A673 (cell line): Measurements from ENCODE around the gene IQCM. TPM values are rescaled to one million over a fixed set of nuclear protein-coding genes. Genes with fewer than 3 reads are reported as not detected.

Experiments used
- BruUV-seq: library from RNA; stranded (reverse); fragments of 400-500 nt; replicated peaks from 2 replicates; lab custom pipeline; 2021; lab: Mats Ljungman, UMichigan
- CTCF ChIA-PET: fragments of 300-600 bp; sonication (Branson Sonifier 250); formaldehyde crosslinking; loops from one replicate; lab custom pipeline; 2022; ENCODE audit warnings: antibody characterized with exemption; lab: Charles Lee
- POLR2A ChIA-PET: fragments of 300-600 bp; sonication (Branson Sonifier 250); formaldehyde crosslinking; loops from one replicate; lab custom pipeline; 2022; ENCODE audit warnings: antibody characterized with exemption; ENCODE audit not compliant: low non-redundant PET; lab: Charles Lee
- DNase-seq: peaks from one replicate; pipeline ENCODE4 v3.0.0-alpha.2; 2015; ENCODE audit warnings: low spot score
- H3K27ac ChIP-seq: fragments of 200-600 bp; sonication (generic); 2 replicates; pipeline ENCODE4 v1.5.1; 2016; ENCODE audit warnings: mixed run types, low read depth, mild to moderate bottlenecking, mixed read lengths, antibody characterized with exemption, low read length; ENCODE audit not compliant: poor library complexity, severe bottlenecking
- H3K27me3 ChIP-seq: fragments of 200-600 bp; sonication (generic); replicated peaks from 2 replicates; pipeline ENCODE4 v1.6.1; 2017; ENCODE audit warnings: mixed run types, low read depth, mild to moderate bottlenecking, mixed read lengths, antibody characterized with exemption, low read length; ENCODE audit not compliant: insufficient read depth, poor library complexity
- H3K36me3 ChIP-seq: fragments of 200-600 bp; sonication (generic); 2 replicates; pipeline ENCODE4 v1.6.1; 2016; ENCODE audit warnings: mixed run types, mild to moderate bottlenecking, mixed read lengths, antibody characterized with exemption, low read length; ENCODE audit not compliant: insufficient read depth, poor library complexity, severe bottlenecking
- H3K4me1 ChIP-seq: fragments of 200-600 bp; sonication (generic); 2 replicates; pipeline ENCODE4 v1.6.1; 2017; ENCODE audit warnings: mixed run types, mild to moderate bottlenecking, mixed read lengths, antibody characterized with exemption, low read length; ENCODE audit not compliant: insufficient read depth, poor library complexity, severe bottlenecking
- H3K4me3 ChIP-seq: fragments of 200-600 bp; sonication (generic); 2 replicates; pipeline ENCODE4 v1.5.1; 2016; ENCODE audit warnings: low read depth, mixed run types, mild to moderate bottlenecking, mixed read lengths, low read length; ENCODE audit not compliant: poor library complexity, severe bottlenecking
- H3K9me3 ChIP-seq: fragments of 200-600 bp; sonication (generic); 2 replicates; pipeline ENCODE4 v1.6.1; 2016; ENCODE audit warnings: mixed run types, low read depth, mild to moderate bottlenecking, mixed read lengths, antibody characterized with exemption, low read length; ENCODE audit not compliant: poor library complexity, severe bottlenecking
- CTCF ChIP-seq: fragments of 300-800, 200-600 bp; sonication (generic); conservative IDR thresholded peaks from 2 replicates; pipeline ENCODE4 v1.5.1; 2017; ENCODE audit warnings: low read depth, mild to moderate bottlenecking, antibody characterized with exemption, low read length, moderate library complexity, mixed read lengths
- EZH2 ChIP-seq: fragments of 200-600 bp; sonication (generic); IDR thresholded peaks from 2 replicates; pipeline ENCODE4 v1.6.1; 2017; ENCODE audit warnings: borderline replicate concordance, low read depth, mild to moderate bottlenecking, mixed read lengths, antibody characterized with exemption, low read length; ENCODE audit not compliant: poor library complexity, severe bottlenecking
- intact Hi-C: fragments of 100-400 bp; cut with micrococcal nuclease; formaldehyde crosslinking; loops from one replicate; pipeline ENCODE4 v1.10.0; 2022; ENCODE audit not compliant: unreplicated experiment
- total RNA-seq: library from RNA; stranded (reverse); gene quantifications from 2 replicates; pipeline ENCODE4 v1.2.3, GENCODE V29; 2021

The IQCM gene
- total RNA-seq, 1 experiment from 2014 or later, result not detected

GRCh38 chr4:149738156-149738555 is 77.5 kb downstream of the IQCM start:
- Histone ChIP-seq H3K4me3 (no peak overlapping the region), H3K36me3 (no peaks in the 10 kb centered on the region), H3K27ac (no peak overlapping the region), H3K4me1 (no peaks in the 10 kb centered on the region), H3K9me3 (no peaks in the 10 kb centered on the region), H3K27me3 (no peaks in the 10 kb centered on the region)
- TF ChIP-seq EZH2 (no peak), CTCF (no peak)
- CTCF ChIA-PET, result no interaction called here
- intact Hi-C loops, result no loop called here
- POLR2A ChIA-PET, result no interaction called here
- DNase-seq, result no peak
- BruUV-seq, result no TSS peak

- H3K27me3 ChIP-seq, result no peaks in the 10 kb centered on the region
- TF ChIP-seq EZH2 (no peak), CTCF (peak; percentile 31; the same call in 1 of the 2 replicates)
- DNase-seq, result peak; percentile 38
- no peak overlapping the region for H3K4me3 ChIP-seq
- intact Hi-C loops, result no loop called here
- no peaks in the 10 kb centered on the region for H3K4me1 ChIP-seq
- no peaks in the 10 kb centered on the region for H3K9me3 ChIP-seq
- POLR2A ChIA-PET, result no interaction called here
- H3K36me3 ChIP-seq, result no peaks in the 10 kb centered on the region
- no peak overlapping the region for H3K27ac ChIP-seq
- no TSS peak for BruUV-seq
- CTCF ChIA-PET, result no interaction called here
These were observed 79.8 kb downstream of the IQCM start for GRCh38 chr4:149735796-149736195.

- POLR2A ChIA-PET, result no interaction called here
- intact Hi-C loops, result no loop called here
- BruUV-seq, result no TSS peak
- CTCF ChIA-PET, result no interaction called here
- TF ChIP-seq EZH2 (no peak), CTCF (no peak)
- no peaks in the 10 kb centered on the region for H3K27me3 ChIP-seq
- H3K27ac ChIP-seq, result no peak overlapping the region
- H3K4me3 ChIP-seq, result no peak overlapping the region
- DNase-seq, result no peak
- no peaks in the 10 kb centered on the region for H3K9me3 ChIP-seq
- H3K36me3 ChIP-seq, result no peaks in the 10 kb centered on the region
- H3K4me1 ChIP-seq, result no peaks in the 10 kb centered on the region
These were observed 87.2 kb downstream of the IQCM start for GRCh38 chr4:149728444-149728843.
